SK-N-SH treated with all-trans-retinoic acid at 6 μM for 48 hours (cell line): ENCODE results near the gene GDF7.

Experiments used
- ESRRG ChIP-seq: fragments of 250-450 bp; sonication (Bioruptor Pico); IDR thresholded peaks from 2 replicates; pipeline ENCODE4 v1.6.1; 2021; ENCODE audit warnings: mild to moderate bottlenecking
- TCF4 ChIP-seq: fragments of 250-450 bp; sonication (Bioruptor Pico); IDR thresholded peaks from 2 replicates; pipeline ENCODE4 v1.8.0; 2021; ENCODE audit warnings: mild to moderate bottlenecking, moderate library complexity, borderline replicate concordance
- ZFP30 ChIP-seq: fragments of 450-650 bp; formaldehyde crosslinking; IDR thresholded peaks from 2 replicates; pipeline ENCODE4 v1.5.0; 2022; ENCODE audit warnings: mild to moderate bottlenecking, moderate library complexity
- ZNF565 ChIP-seq: fragments of 450-650 bp; formaldehyde crosslinking; conservative IDR thresholded peaks from 2 replicates; pipeline ENCODE4 v1.5.0; 2020; ENCODE audit warnings: low read depth, mild to moderate bottlenecking, moderate library complexity
- ZNF8 ChIP-seq: fragments of 450-650 bp; formaldehyde crosslinking; IDR thresholded peaks from 2 replicates; pipeline ENCODE4 v1.5.0; 2020; ENCODE audit warnings: mild to moderate bottlenecking, moderate library complexity
- TF ChIP-seq, protein P1 (sequence below): fragments of 250-450 bp; sonication (Bioruptor Pico); IDR thresholded peaks from 2 replicates; pipeline ENCODE4 v1.5.1; 2020; ENCODE audit warnings: low read depth, mild to moderate bottlenecking, moderate library complexity
- TF ChIP-seq, protein P2 (sequence below): fragments of 250-450 bp; sonication (Bioruptor Pico); IDR thresholded peaks from 2 replicates; pipeline ENCODE4 v1.8.0; 2020; ENCODE audit warnings: mild to moderate bottlenecking, moderate library complexity, borderline replicate concordance

DNA sequence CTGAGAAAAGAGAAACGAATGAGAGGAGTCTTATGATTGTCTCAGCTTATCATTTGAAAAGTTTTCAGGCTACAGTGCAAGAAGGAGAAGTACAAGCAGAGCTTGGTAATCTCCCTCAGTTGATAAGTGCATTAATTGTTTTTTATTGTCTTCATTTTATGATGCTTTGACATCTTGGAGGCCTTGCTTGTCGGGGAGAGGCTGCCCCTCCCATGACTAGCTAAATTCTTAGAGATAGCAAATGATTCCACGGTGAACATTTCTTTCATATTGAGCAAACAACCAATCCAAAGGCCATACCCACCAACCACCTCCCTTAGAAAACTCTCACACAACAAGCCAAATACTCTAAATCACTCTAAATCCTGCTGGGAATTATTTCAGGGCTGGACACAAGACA, 39.8 kb downstream of the GDF7 start:
- TF ChIP-seq, protein P1, sequence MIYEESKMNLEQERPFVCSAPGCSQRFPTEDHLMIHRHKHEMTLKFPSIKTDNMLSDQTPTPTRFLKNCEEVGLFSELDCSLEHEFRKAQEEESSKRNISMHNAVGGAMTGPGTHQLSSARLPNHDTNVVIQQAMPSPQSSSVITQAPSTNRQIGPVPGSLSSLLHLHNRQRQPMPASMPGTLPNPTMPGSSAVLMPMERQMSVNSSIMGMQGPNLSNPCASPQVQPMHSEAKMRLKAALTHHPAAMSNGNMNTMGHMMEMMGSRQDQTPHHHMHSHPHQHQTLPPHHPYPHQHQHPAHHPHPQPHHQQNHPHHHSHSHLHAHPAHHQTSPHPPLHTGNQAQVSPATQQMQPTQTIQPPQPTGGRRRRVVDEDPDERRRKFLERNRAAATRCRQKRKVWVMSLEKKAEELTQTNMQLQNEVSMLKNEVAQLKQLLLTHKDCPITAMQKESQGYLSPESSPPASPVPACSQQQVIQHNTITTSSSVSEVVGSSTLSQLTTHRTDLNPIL (CRISPR knock-in tag): no peak
- TF ChIP-seq ZNF565: no peak
- TF ChIP-seq ZFP30 (CRISPR knock-in tag): no peak
- no peak for TF ChIP-seq ZNF8 (CRISPR knock-in tag)
- no peak for TF ChIP-seq TCF4 (CRISPR knock-in tag)
- TF ChIP-seq, protein P2, sequence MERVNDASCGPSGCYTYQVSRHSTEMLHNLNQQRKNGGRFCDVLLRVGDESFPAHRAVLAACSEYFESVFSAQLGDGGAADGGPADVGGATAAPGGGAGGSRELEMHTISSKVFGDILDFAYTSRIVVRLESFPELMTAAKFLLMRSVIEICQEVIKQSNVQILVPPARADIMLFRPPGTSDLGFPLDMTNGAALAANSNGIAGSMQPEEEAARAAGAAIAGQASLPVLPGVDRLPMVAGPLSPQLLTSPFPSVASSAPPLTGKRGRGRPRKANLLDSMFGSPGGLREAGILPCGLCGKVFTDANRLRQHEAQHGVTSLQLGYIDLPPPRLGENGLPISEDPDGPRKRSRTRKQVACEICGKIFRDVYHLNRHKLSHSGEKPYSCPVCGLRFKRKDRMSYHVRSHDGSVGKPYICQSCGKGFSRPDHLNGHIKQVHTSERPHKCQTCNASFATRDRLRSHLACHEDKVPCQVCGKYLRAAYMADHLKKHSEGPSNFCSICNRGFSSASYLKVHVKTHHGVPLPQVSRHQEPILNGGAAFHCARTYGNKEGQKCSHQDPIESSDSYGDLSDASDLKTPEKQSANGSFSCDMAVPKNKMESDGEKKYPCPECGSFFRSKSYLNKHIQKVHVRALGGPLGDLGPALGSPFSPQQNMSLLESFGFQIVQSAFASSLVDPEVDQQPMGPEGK (CRISPR knock-in tag): no peak
- no peak for TF ChIP-seq ESRRG (CRISPR knock-in tag)
